WTC11 (cell line): ENCODE data around the gene TSPAN18. TPM values are rescaled to one million over a fixed set of nuclear protein-coding genes. Genes with fewer than 3 reads are reported as not detected.

Source experiments
- ATAC-seq: fragments of 200-7000 bp; cut with Tn5 transposase; 2 replicates; pipeline ENCODE4 v1.10.0; 2021; ENCODE audit warnings: mild to moderate bottlenecking, moderate library complexity
- CTCF ChIA-PET: fragments of 300-600 bp; sonication (Branson Sonifier 250); formaldehyde crosslinking; loops from one replicate; lab custom pipeline; 2021; ENCODE audit warnings: antibody characterized with exemption; lab: Charles Lee
- POLR2A ChIA-PET: fragments of 350-600 bp; sonication (Branson Sonifier 250); formaldehyde crosslinking; loops from one replicate; lab custom pipeline; 2021; ENCODE audit warnings: antibody characterized with exemption; lab: Charles Lee
- DNase-seq: peaks from one replicate; pipeline ENCODE4 v3.0.0; 2021; ENCODE audit warnings: low spot score
- H3K27ac Mint-ChIP-seq: 2 replicates; pipeline ENCODE4 v1.8.0; 2021; ENCODE audit warnings: mixed read lengths
- H3K27me3 Mint-ChIP-seq: 2 replicates; pipeline ENCODE4 v1.8.0; 2021; ENCODE audit warnings: low read depth, mild to moderate bottlenecking, moderate library complexity, mixed read lengths
- H3K36me3 Mint-ChIP-seq: 2 replicates; pipeline ENCODE4 v1.8.0; 2021; ENCODE audit warnings: mixed read lengths
- H3K4me1 Mint-ChIP-seq: 2 replicates; pipeline ENCODE4 v1.8.0; 2022; ENCODE audit warnings: mixed read lengths
- H3K4me3 Mint-ChIP-seq: 2 replicates; pipeline ENCODE4 v1.8.0; 2021; ENCODE audit warnings: mild to moderate bottlenecking, moderate library complexity, mixed read lengths
- H3K9me3 Mint-ChIP-seq: 2 replicates; pipeline ENCODE4 v1.8.0; 2021; ENCODE audit warnings: mixed read lengths
- ATF1 ChIP-seq: sonication (generic); formaldehyde crosslinking; IDR thresholded peaks from 2 replicates; pipeline ENCODE4 v1.8.1; 2023; ENCODE audit warnings: mild to moderate bottlenecking, moderate library complexity, missing genetic modification reagents
- CREM ChIP-seq: sonication (generic); formaldehyde crosslinking; IDR thresholded peaks from 2 replicates; pipeline ENCODE4 v1.8.1; 2022; ENCODE audit warnings: mild to moderate bottlenecking, missing genetic modification reagents, moderate library complexity
- ESRRA ChIP-seq: sonication (generic); formaldehyde crosslinking; IDR thresholded peaks from 2 replicates; pipeline ENCODE4 v1.8.1; 2022; ENCODE audit warnings: mild to moderate bottlenecking, missing genetic modification reagents, borderline replicate concordance
- GRHL2 ChIP-seq: fragments of 250-450 bp; sonication (Bioruptor Pico); IDR thresholded peaks from 2 replicates; pipeline ENCODE4 v1.8.0; 2022; ENCODE audit warnings: mild to moderate bottlenecking, moderate library complexity; ENCODE audit not compliant: insufficient replicate concordance, severe bottlenecking
- HMGA2 ChIP-seq: fragments of 250-450 bp; sonication (Bioruptor Pico); IDR thresholded peaks from 2 replicates; pipeline ENCODE4 v1.4.0; 2021; ENCODE audit warnings: mild to moderate bottlenecking, moderate library complexity
- JUN ChIP-seq: sonication (generic); formaldehyde crosslinking; IDR thresholded peaks from 2 replicates; pipeline ENCODE4 v1.8.0; 2023; ENCODE audit warnings: mild to moderate bottlenecking, missing genetic modification reagents
- MAX ChIP-seq: sonication (generic); formaldehyde crosslinking; IDR thresholded peaks from 2 replicates; pipeline ENCODE4 v1.8.0; 2022; ENCODE audit warnings: mild to moderate bottlenecking, missing genetic modification reagents
- NFE2L1 ChIP-seq: sonication (generic); formaldehyde crosslinking; IDR thresholded peaks from 2 replicates; pipeline ENCODE4 v1.8.1; 2023; ENCODE audit warnings: missing genetic modification reagents
- NFYB ChIP-seq: sonication (generic); formaldehyde crosslinking; conservative IDR thresholded peaks from 2 replicates; pipeline ENCODE4 v1.8.0; 2022; ENCODE audit warnings: low read depth, missing genetic modification reagents
- NR1H2 ChIP-seq: sonication (generic); formaldehyde crosslinking; IDR thresholded peaks from 2 replicates; pipeline ENCODE4 v1.9.0; 2021; ENCODE audit warnings: mild to moderate bottlenecking, moderate library complexity, missing genetic modification reagents
- OVOL2 ChIP-seq: fragments of 250-450 bp; sonication (Bioruptor Pico); IDR thresholded peaks from 2 replicates; pipeline ENCODE4 v1.9.0; 2021; ENCODE audit warnings: mild to moderate bottlenecking, borderline replicate concordance
- RELA ChIP-seq: sonication (generic); formaldehyde crosslinking; IDR thresholded peaks from 2 replicates; pipeline ENCODE4 v1.8.1; 2022; ENCODE audit warnings: missing genetic modification reagents, mild to moderate bottlenecking, borderline replicate concordance
- RORB ChIP-seq: fragments of 250-450 bp; sonication (Bioruptor Pico); IDR thresholded peaks from 2 replicates; pipeline ENCODE4 v1.9.0; 2021; ENCODE audit warnings: mild to moderate bottlenecking
- TCF7 ChIP-seq: sonication (generic); formaldehyde crosslinking; IDR thresholded peaks from 2 replicates; pipeline ENCODE4 v1.8.0; 2022; ENCODE audit warnings: mild to moderate bottlenecking, low read depth, missing genetic modification reagents, moderate library complexity
- TP53 ChIP-seq: sonication (generic); formaldehyde crosslinking; IDR thresholded peaks from 2 replicates; pipeline ENCODE4 v1.8.1; 2023; ENCODE audit warnings: mild to moderate bottlenecking, missing genetic modification reagents
- USF2 ChIP-seq: sonication (generic); formaldehyde crosslinking; IDR thresholded peaks from 2 replicates; pipeline ENCODE4 v1.8.1; 2023; ENCODE audit warnings: mild to moderate bottlenecking, missing genetic modification reagents, moderate library complexity
- ZBTB43 ChIP-seq: sonication (generic); formaldehyde crosslinking; IDR thresholded peaks from 2 replicates; pipeline ENCODE4 v1.8.1; 2023; ENCODE audit warnings: mild to moderate bottlenecking, missing genetic modification reagents
- ZNF416 ChIP-seq: fragments of 250-450 bp; sonication (Bioruptor Pico); IDR thresholded peaks from 2 replicates; pipeline ENCODE4 v1.9.0; 2021; ENCODE audit warnings: mild to moderate bottlenecking, inconsistent platforms
- ZNF425 ChIP-seq: fragments of 250-450 bp; sonication (Bioruptor Pico); conservative IDR thresholded peaks from 2 replicates; pipeline ENCODE4 v1.9.0; 2021; ENCODE audit warnings: mild to moderate bottlenecking
- total RNA-seq: library from RNA; stranded (reverse); gene quantifications from 3 replicates; pipeline ENCODE4 v1.2.3, GENCODE V29; 2021
- TF ChIP-seq, protein P1 (sequence below): sonication (generic); formaldehyde crosslinking; IDR thresholded peaks from 2 replicates; pipeline ENCODE4 v1.8.0; 2023; ENCODE audit warnings: missing genetic modification reagents, mild to moderate bottlenecking, borderline replicate concordance
- TF ChIP-seq, protein P2 (sequence below): sonication (generic); formaldehyde crosslinking; IDR thresholded peaks from 2 replicates; pipeline ENCODE4 v1.8.0; 2023; ENCODE audit warnings: missing genetic modification reagents
- TF ChIP-seq, protein P3 (sequence below): fragments of 250-450 bp; sonication (Bioruptor Pico); IDR thresholded peaks from 2 replicates; pipeline ENCODE4 v1.9.0; 2021; ENCODE audit warnings: mild to moderate bottlenecking
- TF ChIP-seq, protein P4 (sequence below): sonication (generic); formaldehyde crosslinking; conservative IDR thresholded peaks from 2 replicates; pipeline ENCODE4 v1.8.1; 2022; ENCODE audit warnings: mild to moderate bottlenecking, missing genetic modification reagents

TSPAN18 gene
- total RNA-seq, 1 experiment from 2014 or later = 44.7 TPM

DNA sequence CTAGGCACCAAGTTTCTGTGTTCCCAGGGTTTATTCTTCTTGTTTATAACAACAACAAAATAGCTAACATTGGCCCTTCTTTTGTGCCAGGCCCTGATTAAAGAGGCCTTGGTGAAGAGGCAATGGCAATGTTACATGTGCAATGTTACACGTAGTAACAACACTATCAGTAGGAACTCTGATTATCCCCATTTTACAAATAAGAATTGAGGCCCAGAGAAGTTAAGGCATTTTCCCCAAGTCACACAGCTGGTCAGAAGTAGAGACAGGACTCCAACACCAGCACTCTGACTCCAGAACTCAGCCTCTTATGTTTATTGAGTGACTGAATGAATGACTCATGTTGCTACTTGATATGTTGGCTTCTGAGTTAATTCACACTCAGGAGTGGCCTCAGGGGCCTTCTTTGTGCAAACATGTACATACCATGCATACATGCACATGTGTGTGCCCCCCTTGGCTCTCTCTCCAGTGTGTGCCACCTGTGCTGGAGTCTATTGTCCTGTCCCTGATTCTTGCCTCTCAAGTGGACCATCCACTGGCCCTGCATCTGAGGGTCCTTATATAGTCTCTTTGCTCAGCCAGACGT, 125.5 kb downstream of the TSPAN18 start:
- peaks cover 3% of the 10 kb centered on the region; the same call in 1 of the 2 replicates for H3K36me3 Mint-ChIP-seq
- TF ChIP-seq CREM (CRISPR knock-in tag) (no peak), OVOL2 (no peak), ZBTB43 (CRISPR knock-in tag) (no peak), TP53 (CRISPR knock-in tag) (no peak), TCF7 (CRISPR knock-in tag) (no peak), NR1H2 (CRISPR knock-in tag) (no peak), ESRRA (no peak), MAX (no peak), HMGA2 (CRISPR knock-in tag) (no peak), NFYB (no peak), GRHL2 (no peak)
- TF ChIP-seq, protein P1, sequence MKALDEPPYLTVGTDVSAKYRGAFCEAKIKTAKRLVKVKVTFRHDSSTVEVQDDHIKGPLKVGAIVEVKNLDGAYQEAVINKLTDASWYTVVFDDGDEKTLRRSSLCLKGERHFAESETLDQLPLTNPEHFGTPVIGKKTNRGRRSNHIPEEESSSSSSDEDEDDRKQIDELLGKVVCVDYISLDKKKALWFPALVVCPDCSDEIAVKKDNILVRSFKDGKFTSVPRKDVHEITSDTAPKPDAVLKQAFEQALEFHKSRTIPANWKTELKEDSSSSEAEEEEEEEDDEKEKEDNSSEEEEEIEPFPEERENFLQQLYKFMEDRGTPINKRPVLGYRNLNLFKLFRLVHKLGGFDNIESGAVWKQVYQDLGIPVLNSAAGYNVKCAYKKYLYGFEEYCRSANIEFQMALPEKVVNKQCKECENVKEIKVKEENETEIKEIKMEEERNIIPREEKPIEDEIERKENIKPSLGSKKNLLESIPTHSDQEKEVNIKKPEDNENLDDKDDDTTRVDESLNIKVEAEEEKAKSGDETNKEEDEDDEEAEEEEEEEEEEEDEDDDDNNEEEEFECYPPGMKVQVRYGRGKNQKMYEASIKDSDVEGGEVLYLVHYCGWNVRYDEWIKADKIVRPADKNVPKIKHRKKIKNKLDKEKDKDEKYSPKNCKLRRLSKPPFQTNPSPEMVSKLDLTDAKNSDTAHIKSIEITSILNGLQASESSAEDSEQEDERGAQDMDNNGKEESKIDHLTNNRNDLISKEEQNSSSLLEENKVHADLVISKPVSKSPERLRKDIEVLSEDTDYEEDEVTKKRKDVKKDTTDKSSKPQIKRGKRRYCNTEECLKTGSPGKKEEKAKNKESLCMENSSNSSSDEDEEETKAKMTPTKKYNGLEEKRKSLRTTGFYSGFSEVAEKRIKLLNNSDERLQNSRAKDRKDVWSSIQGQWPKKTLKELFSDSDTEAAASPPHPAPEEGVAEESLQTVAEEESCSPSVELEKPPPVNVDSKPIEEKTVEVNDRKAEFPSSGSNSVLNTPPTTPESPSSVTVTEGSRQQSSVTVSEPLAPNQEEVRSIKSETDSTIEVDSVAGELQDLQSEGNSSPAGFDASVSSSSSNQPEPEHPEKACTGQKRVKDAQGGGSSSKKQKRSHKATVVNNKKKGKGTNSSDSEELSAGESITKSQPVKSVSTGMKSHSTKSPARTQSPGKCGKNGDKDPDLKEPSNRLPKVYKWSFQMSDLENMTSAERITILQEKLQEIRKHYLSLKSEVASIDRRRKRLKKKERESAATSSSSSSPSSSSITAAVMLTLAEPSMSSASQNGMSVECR (CRISPR knock-in tag) = no peak
- TF ChIP-seq, protein P2, sequence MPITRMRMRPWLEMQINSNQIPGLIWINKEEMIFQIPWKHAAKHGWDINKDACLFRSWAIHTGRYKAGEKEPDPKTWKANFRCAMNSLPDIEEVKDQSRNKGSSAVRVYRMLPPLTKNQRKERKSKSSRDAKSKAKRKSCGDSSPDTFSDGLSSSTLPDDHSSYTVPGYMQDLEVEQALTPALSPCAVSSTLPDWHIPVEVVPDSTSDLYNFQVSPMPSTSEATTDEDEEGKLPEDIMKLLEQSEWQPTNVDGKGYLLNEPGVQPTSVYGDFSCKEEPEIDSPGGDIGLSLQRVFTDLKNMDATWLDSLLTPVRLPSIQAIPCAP (CRISPR knock-in tag) = no peak
- TF ChIP-seq, all 79 proteins: peak for 0
- no peak for ATAC-seq
- peaks cover 2% of the 10 kb centered on the region; the same call in 1 of the 2 replicates for H3K27me3 Mint-ChIP-seq
- POLR2A ChIA-PET = interaction anchor here (1.2 kb wide), 1 partner anchor 48 kb away, joined by 3 read pairs; no protein-coding TSS in a partner anchor
- H3K4me1 Mint-ChIP-seq = peaks cover 40% of the 10 kb centered on the region
- H3K27ac Mint-ChIP-seq = no peak overlapping the region
- no peak overlapping the region for H3K4me3 Mint-ChIP-seq
- peaks cover 4% of the 10 kb centered on the region; the same call in 1 of the 2 replicates for H3K9me3 Mint-ChIP-seq
- CTCF ChIA-PET = interaction anchor here (1.1 to 1.4 kb wide), 3 partner anchors 29 to 235 kb away, joined by 3 to 4 read pairs (median 3); no protein-coding TSS in a partner anchor
- no peak for DNase-seq

DNA sequence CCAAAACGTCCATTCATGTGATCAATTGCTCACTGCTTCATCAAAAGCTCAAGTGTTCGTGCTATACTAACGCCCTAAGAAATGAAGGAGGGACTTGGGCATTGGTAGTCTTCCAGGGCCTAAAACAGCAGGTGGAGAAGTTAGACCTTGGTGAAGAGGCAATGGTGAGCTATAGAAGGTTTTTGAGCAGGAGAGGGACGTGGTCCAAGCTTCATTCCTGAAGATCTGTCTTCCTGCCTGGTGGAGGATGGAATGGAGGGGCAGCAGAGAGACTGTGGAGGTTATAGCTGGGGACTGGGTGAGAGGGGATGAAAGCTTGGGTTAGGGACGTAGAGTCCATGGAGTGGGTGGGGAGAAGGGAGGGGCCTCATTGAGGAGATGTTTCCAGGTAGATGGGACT, 126.2 kb downstream of the TSPAN18 start:
- ChIA-PET POLR2A (no interaction called here), CTCF (interaction anchor here (0.7 to 1.4 kb wide), 4 partner anchors 29 to 236 kb away, joined by 3 to 4 read pairs (median 3); no protein-coding TSS in a partner anchor)
- no peaks in the 10 kb centered on the region for H3K9me3 Mint-ChIP-seq
- no peak overlapping the region for H3K4me3 Mint-ChIP-seq
- DNase-seq (no peak), ATAC-seq (no peak)
- no peaks in the 10 kb centered on the region for H3K36me3 Mint-ChIP-seq
- H3K27me3 Mint-ChIP-seq = peaks cover 2% of the 10 kb centered on the region; the same call in 1 of the 2 replicates
- H3K27ac Mint-ChIP-seq = no peak overlapping the region
- H3K4me1 Mint-ChIP-seq = peaks cover 44% of the 10 kb centered on the region
- TF ChIP-seq RELA (CRISPR knock-in tag) (no peak), NFE2L1 (CRISPR knock-in tag) (no peak), RORB (no peak), USF2 (CRISPR knock-in tag) (no peak), ATF1 (no peak), ZNF425 (CRISPR knock-in tag) (no peak), JUN (CRISPR knock-in tag) (no peak), ZNF416 (no peak)
- TF ChIP-seq, protein P3, sequence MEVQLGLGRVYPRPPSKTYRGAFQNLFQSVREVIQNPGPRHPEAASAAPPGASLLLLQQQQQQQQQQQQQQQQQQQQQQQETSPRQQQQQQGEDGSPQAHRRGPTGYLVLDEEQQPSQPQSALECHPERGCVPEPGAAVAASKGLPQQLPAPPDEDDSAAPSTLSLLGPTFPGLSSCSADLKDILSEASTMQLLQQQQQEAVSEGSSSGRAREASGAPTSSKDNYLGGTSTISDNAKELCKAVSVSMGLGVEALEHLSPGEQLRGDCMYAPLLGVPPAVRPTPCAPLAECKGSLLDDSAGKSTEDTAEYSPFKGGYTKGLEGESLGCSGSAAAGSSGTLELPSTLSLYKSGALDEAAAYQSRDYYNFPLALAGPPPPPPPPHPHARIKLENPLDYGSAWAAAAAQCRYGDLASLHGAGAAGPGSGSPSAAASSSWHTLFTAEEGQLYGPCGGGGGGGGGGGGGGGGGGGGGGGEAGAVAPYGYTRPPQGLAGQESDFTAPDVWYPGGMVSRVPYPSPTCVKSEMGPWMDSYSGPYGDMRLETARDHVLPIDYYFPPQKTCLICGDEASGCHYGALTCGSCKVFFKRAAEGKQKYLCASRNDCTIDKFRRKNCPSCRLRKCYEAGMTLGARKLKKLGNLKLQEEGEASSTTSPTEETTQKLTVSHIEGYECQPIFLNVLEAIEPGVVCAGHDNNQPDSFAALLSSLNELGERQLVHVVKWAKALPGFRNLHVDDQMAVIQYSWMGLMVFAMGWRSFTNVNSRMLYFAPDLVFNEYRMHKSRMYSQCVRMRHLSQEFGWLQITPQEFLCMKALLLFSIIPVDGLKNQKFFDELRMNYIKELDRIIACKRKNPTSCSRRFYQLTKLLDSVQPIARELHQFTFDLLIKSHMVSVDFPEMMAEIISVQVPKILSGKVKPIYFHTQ (CRISPR knock-in tag) = no peak
- TF ChIP-seq, protein P4, sequence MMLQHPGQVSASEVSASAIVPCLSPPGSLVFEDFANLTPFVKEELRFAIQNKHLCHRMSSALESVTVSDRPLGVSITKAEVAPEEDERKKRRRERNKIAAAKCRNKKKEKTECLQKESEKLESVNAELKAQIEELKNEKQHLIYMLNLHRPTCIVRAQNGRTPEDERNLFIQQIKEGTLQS (CRISPR knock-in tag) = no peak
